A204.1 (cell line): ENCODE data around the gene MRTFA.
"Not testable (repeated sequence)": the region's sequence is repeated elsewhere in the genome, so short reads cannot be mapped to it uniquely, and the experiment has no call there.

ENCODE experiments used
- FAIRE-seq: peaks from 2 replicates; lab custom pipeline; 2012; peaks lifted over from hg19 to GRCh38; lab: Jason Lieb, UNC

MRTFA gene

GRCh38 chr22:40626851-40627250 lies 9.7 kb downstream of the MRTFA start:
- FAIRE-seq = no peak

- not testable (repeated sequence) for FAIRE-seq
Measured at GRCh38 chr22:40625794-40626193, 10.7 kb downstream of the MRTFA start.

GRCh38 chr22:40625281-40625680 lies 11.2 kb downstream of the MRTFA start:
- FAIRE-seq = not testable (repeated sequence)

- FAIRE-seq = no peak
Measured at GRCh38 chr22:40624770-40625169, 11.7 kb downstream of the MRTFA start.

GRCh38 chr22:40621309-40622151 lies 15.0 kb downstream of the MRTFA start:
- FAIRE-seq = no peak

GRCh38 chr22:40620464-40621046 lies 16.0 kb downstream of the MRTFA start:
- FAIRE-seq = no peak

- no peak for FAIRE-seq
Measured at GRCh38 chr22:40618400-40618799, 18.1 kb downstream of the MRTFA start.

GRCh38 chr22:40616578-40616977 lies 19.9 kb downstream of the MRTFA start:
- FAIRE-seq = no peak

- FAIRE-seq = no peak
Measured at GRCh38 chr22:40613067-40613466, 23.5 kb downstream of the MRTFA start.

- FAIRE-seq = no peak
Measured at GRCh38 chr22:40612291-40612751, 24.2 kb downstream of the MRTFA start.

- FAIRE-seq = peak; percentile 44
Measured at GRCh38 chr22:40611606-40612005, 24.9 kb downstream of the MRTFA start.

- FAIRE-seq = no peak
Measured at GRCh38 chr22:40610329-40610850, 26.1 kb downstream of the MRTFA start.

GRCh38 chr22:40609216-40609615 lies 27.3 kb downstream of the MRTFA start:
- no peak for FAIRE-seq

- FAIRE-seq = no peak
Measured at GRCh38 chr22:40607506-40607905, 29.0 kb downstream of the MRTFA start.

- FAIRE-seq = no peak
Measured at GRCh38 chr22:40606306-40606705, 30.2 kb downstream of the MRTFA start.

- no peak for FAIRE-seq
Measured at GRCh38 chr22:40605761-40606160, 30.8 kb downstream of the MRTFA start.

- FAIRE-seq = peak; percentile 95
Measured at GRCh38 chr22:40603088-40603605, 33.4 kb downstream of the MRTFA start.

- FAIRE-seq = no peak
Measured at GRCh38 chr22:40602231-40602630, 34.3 kb downstream of the MRTFA start.

GRCh38 chr22:40599731-40600130 lies 36.8 kb downstream of the MRTFA start:
- FAIRE-seq = no peak

GRCh38 chr22:40598712-40599111 lies 37.8 kb downstream of the MRTFA start:
- not testable (repeated sequence) for FAIRE-seq

- FAIRE-seq = no peak
Measured at GRCh38 chr22:40597526-40598430, 38.7 kb downstream of the MRTFA start.
